DOHH2 (cell line): ENCODE data around the gene VAV2.

ENCODE experiments used
- H3F3A ChIP-seq: fragments of 200-600 bp; sonication (generic), shearing (Covaris generic); 2 replicates; pipeline ENCODE4 v1.6.0; 2016; ENCODE audit warnings: antibody characterized with exemption, mild to moderate bottlenecking; ENCODE audit not compliant: control insufficient read depth, insufficient read depth
- H3K27ac ChIP-seq: fragments of 200-600 bp; sonication (generic); 2 replicates; pipeline ENCODE4 v1.5.1; 2014; ENCODE audit warnings: low read depth, mild to moderate bottlenecking, low read length, moderate library complexity
- H3K27me3 ChIP-seq: fragments of 200-600 bp; sonication (generic); 2 replicates; pipeline ENCODE4 v1.6.1; 2014; ENCODE audit warnings: mild to moderate bottlenecking, low read length, mixed read lengths; ENCODE audit not compliant: control insufficient read depth
- H3K36me3 ChIP-seq: fragments of 200-600 bp; sonication (generic); 2 replicates; pipeline ENCODE4 v1.6.1; 2014; ENCODE audit warnings: mild to moderate bottlenecking, low read length, moderate library complexity, mixed read lengths; ENCODE audit not compliant: control insufficient read depth
- H3K4me1 ChIP-seq: fragments of 200-600 bp; sonication (generic); 2 replicates; pipeline ENCODE4 v1.6.1; 2014; ENCODE audit warnings: mild to moderate bottlenecking, low read length, mixed read lengths; ENCODE audit not compliant: control insufficient read depth
- H3K4me2 ChIP-seq: fragments of 200-600 bp; sonication (generic); 2 replicates; pipeline ENCODE4 v1.6.0; 2014; ENCODE audit warnings: mild to moderate bottlenecking, low read length, moderate library complexity
- H3K4me3 ChIP-seq: fragments of 200-600 bp; sonication (generic); 2 replicates; pipeline ENCODE4 v1.5.1; 2014; ENCODE audit warnings: mild to moderate bottlenecking, low read length, mixed read lengths
- H3K79me2 ChIP-seq: fragments of 200-600 bp; sonication (generic); 2 replicates; pipeline ENCODE4 v1.6.1; 2014; ENCODE audit warnings: mild to moderate bottlenecking, low read length, mixed read lengths; ENCODE audit not compliant: control insufficient read depth
- H3K9me2 ChIP-seq: fragments of 200-600 bp; sonication (generic); replicated peaks from 2 replicates; pipeline ENCODE4 v1.6.1; 2014; ENCODE audit warnings: mild to moderate bottlenecking, low read length, mixed read lengths; ENCODE audit not compliant: control insufficient read depth
- H3K9me3 ChIP-seq: fragments of 200-600 bp; sonication (generic); 2 replicates; pipeline ENCODE4 v1.6.1; 2014; ENCODE audit warnings: antibody characterized with exemption, low read length, mixed read lengths; ENCODE audit not compliant: control insufficient read depth, insufficient read depth
- H4K20me1 ChIP-seq: fragments of 200-600 bp; sonication (generic); 2 replicates; pipeline ENCODE4 v1.6.0; 2014; ENCODE audit warnings: low read depth, mild to moderate bottlenecking, antibody characterized with exemption, low read length, moderate library complexity; ENCODE audit not compliant: control insufficient read depth, insufficient read depth
- EZH2phosphoT487 ChIP-seq: fragments of 200-600 bp; sonication (generic); IDR thresholded peaks from 2 replicates; pipeline ENCODE4 v1.6.1; 2017; ENCODE audit warnings: borderline replicate concordance, mild to moderate bottlenecking, antibody characterized with exemption, low read length, moderate library complexity, mixed read lengths
- TF ChIP-seq, protein P1 (sequence below): fragments of 200-600 bp; sonication (generic); IDR thresholded peaks from one replicate; pipeline ENCODE4 v1.5.1; 2014; ENCODE audit warnings: antibody characterized with exemption, mild to moderate bottlenecking, low read depth, low read length; ENCODE audit not compliant: poor library complexity, severe bottlenecking

VAV2 gene

DNA sequence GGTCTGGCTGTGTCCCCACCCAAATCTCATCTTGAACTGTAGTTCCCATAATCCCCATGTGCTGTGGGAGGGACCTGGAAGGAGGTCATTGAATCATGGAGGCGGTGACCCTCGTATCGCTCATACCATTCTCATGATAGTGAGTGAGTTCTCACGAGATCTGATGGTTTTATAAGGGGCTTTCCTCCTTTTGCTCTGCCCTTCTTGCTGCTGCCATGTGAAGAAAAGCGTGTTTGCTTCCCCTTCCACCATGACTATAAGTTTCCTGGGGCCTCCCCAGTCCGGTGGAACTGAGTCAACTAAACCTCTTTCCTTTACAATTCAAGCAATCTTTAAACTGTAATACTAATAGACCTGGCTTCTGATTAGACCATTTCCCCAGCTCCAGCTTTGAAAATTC is 161.8 kb downstream of the VAV2 start:
- TF ChIP-seq EZH2phosphoT487, result no peak
- TF ChIP-seq, protein P1, sequence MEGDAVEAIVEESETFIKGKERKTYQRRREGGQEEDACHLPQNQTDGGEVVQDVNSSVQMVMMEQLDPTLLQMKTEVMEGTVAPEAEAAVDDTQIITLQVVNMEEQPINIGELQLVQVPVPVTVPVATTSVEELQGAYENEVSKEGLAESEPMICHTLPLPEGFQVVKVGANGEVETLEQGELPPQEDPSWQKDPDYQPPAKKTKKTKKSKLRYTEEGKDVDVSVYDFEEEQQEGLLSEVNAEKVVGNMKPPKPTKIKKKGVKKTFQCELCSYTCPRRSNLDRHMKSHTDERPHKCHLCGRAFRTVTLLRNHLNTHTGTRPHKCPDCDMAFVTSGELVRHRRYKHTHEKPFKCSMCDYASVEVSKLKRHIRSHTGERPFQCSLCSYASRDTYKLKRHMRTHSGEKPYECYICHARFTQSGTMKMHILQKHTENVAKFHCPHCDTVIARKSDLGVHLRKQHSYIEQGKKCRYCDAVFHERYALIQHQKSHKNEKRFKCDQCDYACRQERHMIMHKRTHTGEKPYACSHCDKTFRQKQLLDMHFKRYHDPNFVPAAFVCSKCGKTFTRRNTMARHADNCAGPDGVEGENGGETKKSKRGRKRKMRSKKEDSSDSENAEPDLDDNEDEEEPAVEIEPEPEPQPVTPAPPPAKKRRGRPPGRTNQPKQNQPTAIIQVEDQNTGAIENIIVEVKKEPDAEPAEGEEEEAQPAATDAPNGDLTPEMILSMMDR, result no peak
- Histone ChIP-seq H3K4me2 (no peak overlapping the region), H3F3A (peaks cover 3% of the 10 kb centered on the region; the same call in 1 of the 2 replicates), H3K9me2 (no peaks in the 10 kb centered on the region), H4K20me1 (no peaks in the 10 kb centered on the region; the same call in 1 of the 2 replicates), H3K27ac (no peak overlapping the region), H3K79me2 (no peaks in the 10 kb centered on the region), H3K36me3 (no peaks in the 10 kb centered on the region; the same call in 1 of the 2 replicates), H3K9me3 (no peaks in the 10 kb centered on the region), H3K4me1 (no peaks in the 10 kb centered on the region; the same call in 1 of the 2 replicates), H3K4me3 (no peak overlapping the region), H3K27me3 (no peaks in the 10 kb centered on the region)

DNA sequence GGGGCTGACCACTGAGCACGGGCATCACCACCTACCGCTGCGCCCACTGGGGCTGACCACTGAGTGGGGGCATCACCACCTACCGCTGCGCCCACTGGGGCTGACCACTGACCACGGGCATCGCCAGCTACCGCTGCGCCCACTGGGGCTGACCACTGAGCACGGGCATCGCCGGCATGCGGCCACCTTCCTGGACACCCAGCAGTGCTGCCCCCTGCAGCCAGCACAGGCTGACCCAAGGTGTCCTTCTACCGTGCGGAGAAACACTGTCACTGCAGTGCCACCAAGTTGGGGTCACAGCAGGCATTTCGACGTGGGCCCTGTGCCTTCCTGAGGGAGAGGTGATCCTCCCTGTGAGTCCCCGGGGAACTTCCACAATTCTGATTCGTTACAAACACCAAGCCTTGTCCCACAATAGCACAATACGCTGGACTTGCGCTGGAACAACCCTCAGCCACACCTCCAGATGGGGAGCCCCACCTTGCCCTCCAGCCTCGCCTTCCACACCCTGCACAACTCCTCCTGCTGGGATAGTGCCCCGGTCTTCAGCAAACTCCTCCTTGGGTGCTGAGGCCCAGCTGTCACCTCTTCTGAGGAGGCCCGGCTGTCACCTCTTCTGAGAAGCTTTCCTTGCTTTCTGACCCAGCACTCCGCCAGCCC is 163.7 kb downstream of the VAV2 start:
- Histone ChIP-seq H3F3A (peaks cover 3% of the 10 kb centered on the region; the same call in 1 of the 2 replicates), H3K36me3 (no peaks in the 10 kb centered on the region; the same call in 1 of the 2 replicates), H3K4me1 (peaks cover 13% of the 10 kb centered on the region), H4K20me1 (no peaks in the 10 kb centered on the region; the same call in 1 of the 2 replicates), H3K4me2 (no peak overlapping the region), H3K27ac (no peak overlapping the region), H3K79me2 (no peaks in the 10 kb centered on the region), H3K9me3 (no peaks in the 10 kb centered on the region), H3K4me3 (no peak overlapping the region), H3K27me3 (no peaks in the 10 kb centered on the region), H3K9me2 (no peaks in the 10 kb centered on the region)
- TF ChIP-seq, protein P1, result no peak
- no peak for TF ChIP-seq EZH2phosphoT487

DNA sequence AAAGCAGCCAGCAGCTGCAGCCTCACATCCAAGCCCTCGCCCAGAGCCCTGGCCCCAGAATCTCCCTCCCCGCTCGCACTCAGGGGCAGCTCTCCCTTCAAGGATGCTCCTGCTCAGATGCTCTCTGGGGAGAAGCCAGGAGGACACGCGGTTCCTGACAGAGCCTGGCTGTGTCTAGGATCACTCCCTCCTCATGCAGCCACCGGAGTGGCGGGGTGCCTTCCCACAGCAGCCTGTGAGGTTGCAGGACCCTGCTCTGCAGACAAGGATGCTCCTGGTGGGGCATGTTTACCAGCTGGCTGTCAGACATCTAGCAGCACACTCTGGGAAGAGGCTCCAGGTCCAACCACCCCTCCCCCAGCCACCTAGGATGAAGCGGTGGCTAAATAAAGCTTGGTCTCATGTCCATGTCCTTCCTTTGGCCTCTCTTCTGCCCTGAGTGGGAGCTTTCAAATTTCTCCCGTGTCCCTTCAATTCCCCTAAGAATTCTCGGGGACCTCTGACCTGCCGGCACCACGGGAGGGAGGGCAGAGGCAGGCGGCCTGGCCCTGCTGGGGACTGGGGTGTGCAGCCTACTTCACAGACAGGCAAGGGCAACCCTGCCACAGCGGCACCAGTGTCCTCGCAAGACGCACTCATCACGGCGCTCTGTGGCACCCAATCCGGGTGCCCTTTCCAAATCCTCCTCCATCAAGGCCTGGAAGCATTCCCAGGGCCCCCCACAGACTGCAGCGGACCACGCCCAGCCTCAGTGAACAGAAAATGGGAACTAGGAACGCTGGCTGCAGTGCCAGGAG is 165.6 kb downstream of the VAV2 start:
- Histone ChIP-seq H3K79me2 (no peaks in the 10 kb centered on the region), H4K20me1 (no peaks in the 10 kb centered on the region; the same call in 1 of the 2 replicates)

More for the DNA sequence above, 165.6 kb downstream of the VAV2 start:
- Histone ChIP-seq H3K4me2 (no peak overlapping the region), H3K27ac (no peak overlapping the region), H3K4me1 (peaks cover 32% of the 10 kb centered on the region), H3K36me3 (no peaks in the 10 kb centered on the region; the same call in 1 of the 2 replicates), H3K9me3 (no peaks in the 10 kb centered on the region), H3K27me3 (no peaks in the 10 kb centered on the region), H3K4me3 (no peak overlapping the region), H3K9me2 (no peaks in the 10 kb centered on the region), H3F3A (peaks cover 3% of the 10 kb centered on the region; the same call in 1 of the 2 replicates)
- TF ChIP-seq, protein P1, result no peak
- TF ChIP-seq EZH2phosphoT487, result no peak
